Hematopoietic multipotent progenitor cell treated with erythropoietin and hydrocortisone succinate and interleukin-3 and kit ligand, for 6 days (in vitro differentiated cells): ENCODE results near the gene PEX11B.

Source experiments
- DNase-seq: peaks from one replicate; pipeline ENCODE4 v3.0.0-alpha.2; 2015

PEX11B gene

GRCh38 chr1:145918144-145918991 lies at the start of gene PEX11B:
Gene PEX11B, minus strand, starts transcription at chr1:145918717. Its CDS starts 29 bp downstream, at chr1:145918688.
- peak; percentile 96 for DNase-seq

- no peak for DNase-seq
Measured at GRCh38 chr1:145967288-145967687, 48.8 kb upstream of the PEX11B start.

GRCh38 chr1:145965119-145965744 lies 46.7 kb upstream of the PEX11B start:
- no peak for DNase-seq

- DNase-seq, result peak; percentile 98
Measured at GRCh38 chr1:145964328-145965118, 46.0 kb upstream of the PEX11B start, which contains the start of the genes ANKRD34A and POLR3GL. Gene ANKRD34A, minus strand, starts transcription at chr1:145964575. Its CDS starts 2,816 bp downstream, at chr1:145961759. Gene POLR3GL, plus strand, starts transcription at chr1:145964690. Its CDS starts 10,176 bp downstream, at chr1:145974866.

- DNase-seq, result peak; percentile 36
Measured at GRCh38 chr1:145963265-145964019, 44.9 kb upstream of the PEX11B start.

- no peak for DNase-seq
Measured at GRCh38 chr1:145962157-145963102, 43.9 kb upstream of the PEX11B start.

- peak; percentile 59 for DNase-seq
Measured at GRCh38 chr1:145961425-145962156, 43.1 kb upstream of the PEX11B start.

- no peak for DNase-seq
Measured at GRCh38 chr1:145961109-145961424, 42.5 kb upstream of the PEX11B start.

- DNase-seq, result peak; percentile 81
Measured at GRCh38 chr1:145960468-145961108, 42.1 kb upstream of the PEX11B start.

- no peak for DNase-seq
Measured at GRCh38 chr1:145959957-145960467, 41.5 kb upstream of the PEX11B start.

GRCh38 chr1:145959333-145959732 lies 40.8 kb upstream of the PEX11B start:
- DNase-seq, result no peak

- DNase-seq, result no peak
Measured at GRCh38 chr1:145958734-145959133, 40.2 kb upstream of the PEX11B start.

GRCh38 chr1:145957443-145958319 lies 39.2 kb upstream of the PEX11B start, which contains the start of gene LIX1L:
Gene LIX1L, minus strand, starts transcription at chr1:145958017. Its CDS starts 90 bp downstream, at chr1:145957927.
- peak; percentile 100 for DNase-seq

GRCh38 chr1:145956781-145957442 lies 38.4 kb upstream of the PEX11B start:
- no peak for DNase-seq

- DNase-seq, result no peak
Measured at GRCh38 chr1:145956361-145956760, 37.8 kb upstream of the PEX11B start.

- DNase-seq, result no peak
Measured at GRCh38 chr1:145955436-145955835, 36.9 kb upstream of the PEX11B start.

GRCh38 chr1:145953861-145954260 lies 35.3 kb upstream of the PEX11B start:
- DNase-seq, result no peak

GRCh38 chr1:145952903-145953302 lies 34.4 kb upstream of the PEX11B start:
- no peak for DNase-seq
